Peyer's patch (tissue), 4 donors: ENCODE data around the gene NDUFV1. TPM values are rescaled to one million over a fixed set of nuclear protein-coding genes. Genes with fewer than 3 reads are reported as not detected.
A peak's percentile ranks its signal among the peaks of the same experiment; 100 is the strongest.
"Not testable (repeated sequence)": the region's sequence is repeated elsewhere in the genome, so short reads cannot be mapped to it uniquely, and the experiment has no call there.

Experiments
- DNase-seq, 3 donors: peaks; one replicate each; pipeline ENCODE4 v3.0.0-alpha.2; 2017 to 2019
- H3K27ac ChIP-seq, 4 donors: fragments of 200-600 bp; sonication (generic); one replicate each; pipeline ENCODE4 v1.5.1; 2016 to 2019
- H3K27me3 ChIP-seq, 2 donors: fragments of 200-600 bp; sonication (generic); one replicate each; pipeline ENCODE4 v1.5.1; 2019
- H3K36me3 ChIP-seq, 3 donors: fragments of 200-600 bp; sonication (generic); one replicate each; pipeline ENCODE4 v1.5.1; 2016 to 2019
- H3K4me1 ChIP-seq, 4 donors: fragments of 200-600 bp; sonication (generic); one replicate each; pipeline ENCODE4 v1.5.1; 2016 to 2019
- H3K4me3 ChIP-seq, 4 donors: fragments of 200-600 bp; sonication (generic); 1 replicate in 3 of 4; 2 replicates in 1 of 4; pipeline ENCODE4 v1.5.1; 2016 to 2019; ENCODE audit warnings: mild to moderate bottlenecking in 1 of 4
- H3K9me3 ChIP-seq, 4 donors: fragments of 200-600 bp; sonication (generic); one replicate each; pipeline ENCODE4 v1.5.1; 2016 to 2019; ENCODE audit warnings: mild to moderate bottlenecking in 1 of 4
- CTCF ChIP-seq, 6 experiments: fragments of 450-650 bp in 4 of 6; fragments of 200-600 bp in 2 of 6; sonication (generic) in 1 of 6; IDR thresholded peaks; one replicate each; pipeline ENCODE4 v1.5.1; 2017 to 2019; ENCODE audit warnings: antibody characterized with exemption in 6 of 6, mild to moderate bottlenecking in 3 of 6, moderate library complexity in 1 of 6
- POLR2A ChIP-seq, 2 donors: fragments of 450-650 bp; IDR thresholded peaks; one replicate each; pipeline ENCODE4 v1.5.1; 2017; ENCODE audit warnings: antibody characterized with exemption in 2 of 2, mild to moderate bottlenecking in 2 of 2, moderate library complexity in 2 of 2
- total RNA-seq, 4 donors: library from RNA; depleted of rRNA; stranded (reverse); fragments of >200 nt; gene quantifications; one replicate each; pipeline ENCODE4 v1.1.0, GENCODE V29; 2016

Gene NDUFV1
- 100 to 1,000 TPM; 297 to 532 (median 329) TPM for total RNA-seq

GRCh38 chr11:67606492-67607295, at the start of gene NDUFV1:
Gene NDUFV1, plus strand, starts transcription at chr11:67606936. Its CDS starts 69 bp downstream, at chr11:67607005.
- no peaks in the 10 kb centered on the region for H3K27me3 ChIP-seq
- H3K4me3 ChIP-seq, result peak within 1 kb of the TSS; percentile 90 to 94 (median 92)
- peaks cover 0 to 12% (median 12%) of the 10 kb centered on the region in 4 donors for H3K4me1 ChIP-seq
- peak; percentile 68 to 94 (median 90) for TF ChIP-seq CTCF (IDR thresholded peaks at IDR 0.05)
- TF ChIP-seq POLR2A (IDR thresholded peaks at IDR 0.05), result peak; percentile 78 to 80
- peak; percentile 97 to 99 (median 98) for DNase-seq
- no peaks in the 10 kb centered on the region for H3K9me3 ChIP-seq
- H3K36me3 ChIP-seq, result peaks cover 0 to 33% (median 0%) of the 10 kb centered on the region in 3 donors
- H3K27ac ChIP-seq, result peak within 1 kb of the TSS; percentile 84 to 86 (median 86)

- peak overlapping the region in 2 of 4 donors; percentile 19 to 28 for H3K4me3 ChIP-seq
- DNase-seq, result peak in 2 of 3 donors; percentile 59 to 62
Observed at GRCh38 chr11:67558084-67558772, 48.5 kb upstream of the NDUFV1 start.

GRCh38 chr11:67561971-67562619, 44.6 kb upstream of the NDUFV1 start:
- no peak for TF ChIP-seq POLR2A (IDR thresholded peaks at IDR 0.05)
- TF ChIP-seq CTCF (IDR thresholded peaks at IDR 0.05), result no peak
- H3K4me3 ChIP-seq, result no peak overlapping the region
- no peak overlapping the region for H3K27ac ChIP-seq
- no peaks in the 10 kb centered on the region for H3K36me3 ChIP-seq
- no peaks in the 10 kb centered on the region for H3K27me3 ChIP-seq
- H3K4me1 ChIP-seq, result peaks cover 0 to 6% (median 0%) of the 10 kb centered on the region in 4 donors
- no peaks in the 10 kb centered on the region for H3K9me3 ChIP-seq
- DNase-seq, result no peak

More at GRCh38 chr11:67558084-67558772, 48.5 kb upstream of the NDUFV1 start:
- Histone ChIP-seq H3K4me1 (no peaks in the 10 kb centered on the region), H3K9me3 (no peaks in the 10 kb centered on the region), H3K27me3 (no peaks in the 10 kb centered on the region), H3K36me3 (no peaks in the 10 kb centered on the region), H3K27ac (peak overlapping the region in 2 of 4 donors; percentile 44 to 77)
- TF ChIP-seq CTCF (IDR thresholded peaks at IDR 0.05) (no peak), POLR2A (IDR thresholded peaks at IDR 0.05) (no peak)

GRCh38 chr11:67562963-67563704, 43.6 kb upstream of the NDUFV1 start:
- Histone ChIP-seq H3K36me3 (no peaks in the 10 kb centered on the region), H3K4me3 (no peak overlapping the region), H3K27ac (no peak overlapping the region), H3K27me3 (no peaks in the 10 kb centered on the region), H3K9me3 (no peaks in the 10 kb centered on the region), H3K4me1 (peaks cover 0 to 6% (median 0%) of the 10 kb centered on the region in 4 donors)
- no peak for DNase-seq
- TF ChIP-seq POLR2A (IDR thresholded peaks at IDR 0.05), result no peak
- TF ChIP-seq CTCF (IDR thresholded peaks at IDR 0.05), result no peak

- H3K4me3 ChIP-seq, H3K27me3 ChIP-seq, H3K4me1 ChIP-seq, H3K9me3 ChIP-seq, H3K36me3 ChIP-seq: not testable (repeated sequence)
- peak overlapping the region in 1 of 4 donors; percentile 5 for H3K27ac ChIP-seq
- DNase-seq, result peak in 2 of 3 donors; percentile 67 to 88
Observed at GRCh38 chr11:67563705-67564114, 43.0 kb upstream of the NDUFV1 start.
